Esophagus squamous epithelium (tissue), 5 donors: Measurements from ENCODE around the gene PBX3. TPM values are rescaled to one million over a fixed set of nuclear protein-coding genes. Genes with fewer than 3 reads are reported as not detected.
"Not testable (repeated sequence)": the region's sequence is repeated elsewhere in the genome, so short reads cannot be mapped to it uniquely, and the experiment has no call there.

ENCODE experiments used
- DNase-seq: peaks from one replicate; lab custom pipeline; 2025; lab: John Stamatoyannopoulos, UW
- H3K27ac ChIP-seq, 4 donors: fragments of 200-600 bp; sonication (generic); one replicate each; pipeline ENCODE4 v1.5.1; 2016 to 2019; ENCODE audit warnings: mild to moderate bottlenecking in 1 of 4
- H3K27me3 ChIP-seq, 4 donors: fragments of 200-600 bp; sonication (generic); 1 replicate in 3 of 4; 2 replicates in 1 of 4; pipeline versions ENCODE4 v1.5.1 to v1.6.0; 2017 to 2021; ENCODE audit warnings: antibody characterized with exemption in 1 of 4
- H3K36me3 ChIP-seq, 3 donors: fragments of 200-600 bp; sonication (generic); one replicate each; pipeline ENCODE4 v1.5.1; 2016 to 2019
- H3K4me1 ChIP-seq, 3 donors: fragments of 200-600 bp; sonication (generic); one replicate each; pipeline ENCODE4 v1.5.1; 2017 to 2019
- H3K4me3 ChIP-seq, 4 donors: fragments of 200-600 bp; sonication (generic); 1 replicate in 3 of 4; 2 replicates in 1 of 4; pipeline ENCODE4 v1.5.1; 2016 to 2019; ENCODE audit warnings: mild to moderate bottlenecking in 2 of 4, moderate library complexity in 1 of 4
- H3K9me3 ChIP-seq, 3 donors: fragments of 200-600 bp; sonication (generic); one replicate each; pipeline ENCODE4 v1.5.1; 2016 to 2019
- POLR2A ChIP-seq, 4 donors: fragments of 450-650 bp; IDR thresholded peaks; one replicate each; pipeline ENCODE4 v1.6.1; 2017; ENCODE audit warnings: antibody characterized with exemption in 4 of 4, mild to moderate bottlenecking in 4 of 4, moderate library complexity in 3 of 4
- WGBS, 2 donors: methylation state at CpG; one replicate each; pipeline ENCODE4 v1.1.5; 2018; 5-methylcytosine and 5-hydroxymethylcytosine counted together
- intact Hi-C: fragments of 100-400 bp; cut with DNase I; formaldehyde crosslinking; loops from one replicate; pipeline ENCODE4 v1.15.0; 2022
- total RNA-seq, 4 donors: library from RNA; depleted of rRNA; stranded (reverse); fragments of >200 nt; gene quantifications; one replicate each; pipeline ENCODE4 v1.1.0, GENCODE V29; 2016
- TF ChIP-seq, protein P1 (sequence below), 6 experiments: fragments of 450-650 bp in 4 of 6; fragments of 200-600 bp in 2 of 6; sonication (generic) in 2 of 6; IDR thresholded peaks; one replicate each; pipeline ENCODE4 v1.5.1; 2016 to 2019; ENCODE audit warnings: antibody characterized with exemption in 6 of 6, mild to moderate bottlenecking in 4 of 6, moderate library complexity in 4 of 6
- donor health status: DM: yes; HTN: yes; CAD: no.

The PBX3 gene
- total RNA-seq, 4 donors from 2014 or later, result 10.2 to 27.1 (median 12.7) TPM

DNA sequence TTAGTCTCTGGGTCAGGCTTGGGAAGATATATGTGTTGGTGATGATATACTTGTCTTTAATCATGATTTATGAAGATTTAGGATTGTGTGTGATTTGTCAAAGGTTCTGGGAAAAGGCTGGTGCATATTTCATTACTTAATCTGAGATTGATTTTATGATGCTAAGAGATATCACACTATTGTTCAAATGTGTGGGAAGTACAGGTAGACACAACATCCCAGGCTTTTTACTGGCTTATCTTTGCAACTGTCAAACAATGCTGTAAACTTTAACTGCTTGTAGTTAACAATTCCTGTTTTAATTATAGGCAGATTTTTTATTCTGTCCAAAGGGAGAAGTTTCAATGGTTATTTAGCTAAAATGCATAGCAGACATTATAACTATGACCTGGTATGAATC is 23.9 kb downstream of the PBX3 start:
- Histone ChIP-seq H3K36me3 (no peaks in the 10 kb centered on the region), H3K27ac (no peak overlapping the region), H3K9me3 (peaks cover 0 to 5% (median 0%) of the 10 kb centered on the region in 3 donors), H3K4me1 (no peaks in the 10 kb centered on the region), H3K4me3 (no peak overlapping the region), H3K27me3 (no peaks in the 10 kb centered on the region)
- TF ChIP-seq POLR2A (IDR thresholded peaks at IDR 0.05), result no peak
- TF ChIP-seq, protein P1, sequence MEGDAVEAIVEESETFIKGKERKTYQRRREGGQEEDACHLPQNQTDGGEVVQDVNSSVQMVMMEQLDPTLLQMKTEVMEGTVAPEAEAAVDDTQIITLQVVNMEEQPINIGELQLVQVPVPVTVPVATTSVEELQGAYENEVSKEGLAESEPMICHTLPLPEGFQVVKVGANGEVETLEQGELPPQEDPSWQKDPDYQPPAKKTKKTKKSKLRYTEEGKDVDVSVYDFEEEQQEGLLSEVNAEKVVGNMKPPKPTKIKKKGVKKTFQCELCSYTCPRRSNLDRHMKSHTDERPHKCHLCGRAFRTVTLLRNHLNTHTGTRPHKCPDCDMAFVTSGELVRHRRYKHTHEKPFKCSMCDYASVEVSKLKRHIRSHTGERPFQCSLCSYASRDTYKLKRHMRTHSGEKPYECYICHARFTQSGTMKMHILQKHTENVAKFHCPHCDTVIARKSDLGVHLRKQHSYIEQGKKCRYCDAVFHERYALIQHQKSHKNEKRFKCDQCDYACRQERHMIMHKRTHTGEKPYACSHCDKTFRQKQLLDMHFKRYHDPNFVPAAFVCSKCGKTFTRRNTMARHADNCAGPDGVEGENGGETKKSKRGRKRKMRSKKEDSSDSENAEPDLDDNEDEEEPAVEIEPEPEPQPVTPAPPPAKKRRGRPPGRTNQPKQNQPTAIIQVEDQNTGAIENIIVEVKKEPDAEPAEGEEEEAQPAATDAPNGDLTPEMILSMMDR (IDR thresholded peaks at IDR 0.05), result no peak
- no peak for DNase-seq
- intact Hi-C loops, result no loop called here

DNA sequence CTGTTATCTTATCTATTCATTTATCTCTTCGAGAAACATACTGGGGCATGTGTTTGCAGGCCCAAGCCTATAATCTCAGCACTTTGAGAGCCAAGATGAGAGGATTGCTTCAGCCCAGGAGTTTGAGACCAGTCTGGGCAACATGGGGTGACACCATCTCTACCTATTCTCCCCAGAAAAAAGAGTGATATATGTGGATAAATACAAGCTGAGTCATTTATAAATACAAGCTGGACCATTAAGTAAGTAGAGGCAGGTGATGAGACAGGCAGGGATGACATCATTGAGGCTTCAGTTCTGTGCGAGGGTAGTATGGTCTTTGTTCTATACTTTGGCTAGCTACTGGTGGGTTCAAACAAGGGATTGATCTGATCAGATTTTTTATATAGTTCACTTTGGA is 25.6 kb downstream of the PBX3 start:
- Histone ChIP-seq H3K9me3 (peaks cover 0 to 8% (median 0%) of the 10 kb centered on the region in 3 donors), H3K4me1 (no peaks in the 10 kb centered on the region), H3K27me3 (no peaks in the 10 kb centered on the region), H3K4me3 (no peak overlapping the region), H3K36me3 (no peaks in the 10 kb centered on the region), H3K27ac (no peak overlapping the region)
- TF ChIP-seq, protein P1 (IDR thresholded peaks at IDR 0.05), result no peak
- TF ChIP-seq POLR2A (IDR thresholded peaks at IDR 0.05), result no peak
- 57% methylated on average over 2 of the region's 2 CpGs for whole genome bisulfite sequencing, 2 donors
- intact Hi-C loops, result no loop called here
- DNase-seq, result no peak

DNA sequence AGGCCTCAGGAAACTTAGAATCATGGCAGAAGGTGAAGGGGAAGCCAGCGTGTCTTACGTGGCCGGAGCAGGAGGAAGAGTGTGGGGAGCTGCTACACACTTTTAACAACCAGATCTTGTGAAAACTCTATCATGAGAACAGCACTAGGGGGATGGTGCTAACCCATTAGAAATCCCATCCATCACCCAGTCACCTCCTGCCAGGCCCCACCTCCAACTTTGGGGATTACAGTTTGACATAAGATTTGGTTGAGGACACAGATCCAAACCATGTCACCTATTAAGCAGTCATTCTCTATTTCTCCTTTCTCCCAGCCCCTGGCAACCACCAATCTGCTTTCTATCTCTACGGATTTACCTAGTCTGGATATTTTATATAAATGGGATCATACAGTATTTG is 26.9 kb downstream of the PBX3 start:
- no peak overlapping the region for H3K4me3 ChIP-seq
- no peak overlapping the region for H3K27ac ChIP-seq
- no peaks in the 10 kb centered on the region for H3K27me3 ChIP-seq
- peaks cover 0 to 8% (median 0%) of the 10 kb centered on the region in 3 donors for H3K9me3 ChIP-seq
- H3K36me3 ChIP-seq, result no peaks in the 10 kb centered on the region
- intact Hi-C loops, result no loop called here
- TF ChIP-seq POLR2A (IDR thresholded peaks at IDR 0.05), result no peak
- TF ChIP-seq, protein P1 (IDR thresholded peaks at IDR 0.05), result no peak
- no peak for DNase-seq
- no peaks in the 10 kb centered on the region for H3K4me1 ChIP-seq
- 82 to 89% methylated on average over 4 of the region's 4 CpGs for WGBS, 2 donors

DNA sequence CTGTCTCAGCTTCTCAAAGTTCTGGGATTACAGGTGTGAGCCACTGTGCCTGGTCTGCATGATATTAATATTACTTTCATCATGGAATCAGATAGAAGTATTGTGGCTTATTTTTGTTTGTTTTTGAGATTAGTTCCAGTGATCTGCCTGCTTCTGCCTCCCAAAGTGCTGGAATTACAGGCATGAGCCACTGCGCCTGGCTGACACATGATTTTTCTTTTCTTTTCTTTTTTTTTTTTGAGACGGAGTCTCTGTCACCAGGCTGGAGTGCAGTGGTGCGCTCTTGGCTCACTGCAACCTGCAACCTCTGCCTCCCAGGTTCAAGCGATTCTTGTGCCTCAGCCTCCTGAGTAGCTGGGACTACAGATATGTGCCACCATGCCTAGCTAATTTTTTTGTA is 29.6 kb downstream of the PBX3 start:
- H3K4me1 ChIP-seq, H3K9me3 ChIP-seq, H3K4me3 ChIP-seq, H3K36me3 ChIP-seq, H3K27ac ChIP-seq, intact Hi-C loops, H3K27me3 ChIP-seq, DNase-seq: not testable (repeated sequence)
- WGBS, 2 donors, result 81 to 89% methylated on average over 4 of the region's 4 CpGs

DNA sequence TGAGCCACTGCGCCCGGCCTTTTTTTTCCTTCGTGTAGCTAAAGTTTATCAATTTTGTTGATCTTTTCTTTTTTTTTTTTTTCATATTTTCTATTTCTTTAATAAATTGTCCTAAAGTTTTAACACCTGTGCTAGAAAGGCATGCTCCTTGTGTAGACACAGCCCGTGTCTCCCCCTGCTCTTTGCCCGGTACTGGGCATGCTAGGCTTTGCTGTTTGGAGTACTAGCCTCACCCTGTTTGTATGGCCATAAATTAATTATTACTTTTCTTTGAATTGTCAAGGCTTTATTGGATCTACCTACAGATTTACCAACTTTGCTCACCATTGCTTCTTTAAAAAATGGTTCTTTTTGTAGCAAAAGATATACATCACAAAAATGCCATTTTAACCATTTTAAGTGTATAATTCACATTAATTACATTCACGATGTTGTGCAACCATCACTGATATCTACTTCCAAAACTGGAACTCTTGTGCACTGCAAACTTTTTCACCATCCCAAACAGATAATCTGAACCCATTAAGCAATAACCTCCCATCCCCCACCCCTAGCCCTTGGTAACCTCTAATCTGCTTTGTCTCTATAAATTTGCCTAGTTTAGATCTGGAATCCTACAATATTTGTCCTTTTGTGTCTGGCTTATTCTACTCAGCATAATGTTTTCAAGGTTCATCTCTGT is 31.5 kb downstream of the PBX3 start:
- H3K27me3 ChIP-seq, H3K36me3 ChIP-seq, H3K27ac ChIP-seq, H3K4me3 ChIP-seq, DNase-seq, H3K4me1 ChIP-seq, intact Hi-C loops, H3K9me3 ChIP-seq: not testable (repeated sequence)
- WGBS, 2 donors, result 93 to 98% methylated on average over 4 to 5 of the region's 6 CpGs

DNA sequence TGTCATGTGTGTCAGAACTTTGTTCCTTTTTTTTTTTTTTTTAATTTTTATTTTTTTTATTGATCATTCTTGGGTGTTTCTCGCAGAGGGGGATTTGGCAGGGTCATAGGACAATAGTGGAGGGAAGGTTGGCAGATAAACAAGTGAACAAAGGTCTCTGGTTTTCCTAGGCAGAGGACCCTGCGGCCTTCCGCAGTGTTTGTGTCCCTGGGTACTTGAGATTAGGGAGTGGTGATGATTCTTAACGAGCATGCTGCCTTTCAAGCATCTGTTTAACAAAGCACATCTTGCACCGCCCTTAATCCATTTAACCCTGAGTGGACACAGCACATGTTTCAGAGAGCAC is 32.0 kb downstream of the PBX3 start:
- H3K27me3 ChIP-seq, intact Hi-C loops, H3K36me3 ChIP-seq, H3K27ac ChIP-seq, DNase-seq, H3K4me1 ChIP-seq, H3K4me3 ChIP-seq, H3K9me3 ChIP-seq: not testable (repeated sequence)
- WGBS, 2 donors, result no CpG with 5 or more reads among the region's 5 CpGs

DNA sequence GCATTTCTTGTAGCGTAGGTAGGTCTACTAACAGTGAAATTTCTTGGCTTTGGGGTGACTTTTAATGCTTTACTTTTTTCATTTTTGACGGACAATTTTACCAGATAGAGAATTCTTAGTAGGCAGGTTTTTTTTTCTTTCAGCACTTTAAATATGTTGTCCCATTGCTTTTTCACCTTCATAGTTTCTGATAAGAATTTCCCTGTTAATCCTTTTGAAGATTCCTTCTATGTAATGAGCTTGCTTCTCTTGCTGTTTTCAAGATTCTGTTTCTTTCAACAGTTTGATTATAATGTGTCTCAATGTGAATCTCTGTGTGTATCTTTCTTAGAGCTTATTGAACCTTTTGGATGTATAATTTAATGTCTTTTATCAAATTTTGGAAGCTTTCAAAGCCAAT is 35.5 kb downstream of the PBX3 start:
- Histone ChIP-seq H3K27ac (no peak overlapping the region), H3K27me3 (no peaks in the 10 kb centered on the region), H3K36me3 (no peaks in the 10 kb centered on the region), H3K4me3 (no peak overlapping the region), H3K4me1 (peaks cover 0 to 15% (median 0%) of the 10 kb centered on the region in 3 donors), H3K9me3 (no peaks in the 10 kb centered on the region)
- TF ChIP-seq, protein P1 (IDR thresholded peaks at IDR 0.05), result no peak
- TF ChIP-seq POLR2A (IDR thresholded peaks at IDR 0.05), result no peak
- no peak for DNase-seq
- 97 to 99% methylated on average over 2 of the region's 2 CpGs for WGBS, 2 donors
- intact Hi-C loops, result no loop called here
